Inflammatory macrophage treated with lipopolysaccharide for 4 hours (primary cell): ENCODE data around the gene ANKRD40.
A peak's percentile ranks its signal among the peaks of the same experiment; 100 is the strongest.
"Not testable (repeated sequence)": the region's sequence is repeated elsewhere in the genome, so short reads cannot be mapped to it uniquely, and the experiment has no call there.

Experiments used
- DNase-seq: peaks from one replicate; pipeline ENCODE4 v3.0.0-alpha.2; 2020

The ANKRD40 gene

GRCh38 chr17:50707289-50708049, at the start of gene ANKRD40:
ANKRD40 (minus strand) TSS chr17:50707914; CDS start chr17:50707654, 260 bp downstream.
- DNase-seq: peak; percentile 93

- no peak for DNase-seq
Observed at GRCh38 chr17:50754521-50754920, 46.8 kb upstream of the ANKRD40 start.

GRCh38 chr17:50749245-50749644, 41.5 kb upstream of the ANKRD40 start:
- no peak for DNase-seq

GRCh38 chr17:50745631-50746030, 37.9 kb upstream of the ANKRD40 start:
- no peak for DNase-seq

GRCh38 chr17:50739098-50739497, 31.4 kb upstream of the ANKRD40 start:
- peak; percentile 30 for DNase-seq

- DNase-seq: no peak
Observed at GRCh38 chr17:50737118-50737698, 29.5 kb upstream of the ANKRD40 start.

GRCh38 chr17:50735287-50735686, 27.6 kb upstream of the ANKRD40 start:
- DNase-seq: no peak

GRCh38 chr17:50731575-50732460, 24.1 kb upstream of the ANKRD40 start:
- no peak for DNase-seq

GRCh38 chr17:50728881-50729765, 21.4 kb upstream of the ANKRD40 start:
- no peak for DNase-seq

GRCh38 chr17:50728112-50728429, 20.4 kb upstream of the ANKRD40 start:
- DNase-seq: no peak

- DNase-seq: no peak
Observed at GRCh38 chr17:50725769-50726655, 18.3 kb upstream of the ANKRD40 start.

- DNase-seq: not testable (repeated sequence)
Observed at GRCh38 chr17:50724622-50725021, 16.9 kb upstream of the ANKRD40 start.

- DNase-seq: no peak
Observed at GRCh38 chr17:50722746-50723145, 15.0 kb upstream of the ANKRD40 start.

GRCh38 chr17:50721194-50722010, 13.7 kb upstream of the ANKRD40 start:
- DNase-seq: peak; percentile 66

- DNase-seq: no peak
Observed at GRCh38 chr17:50719924-50720794, 12.4 kb upstream of the ANKRD40 start.

GRCh38 chr17:50719144-50719923, 11.6 kb upstream of the ANKRD40 start, which contains the start of gene LUC7L3:
LUC7L3 (plus strand) TSS chr17:50719603; CDS start chr17:50719733, 130 bp downstream.
- peak; percentile 96 for DNase-seq

- no peak for DNase-seq
Observed at GRCh38 chr17:50715471-50715870, 7.8 kb upstream of the ANKRD40 start.

GRCh38 chr17:50712641-50713040, 4.9 kb upstream of the ANKRD40 start:
- no peak for DNase-seq

GRCh38 chr17:50710650-50711049, 2.9 kb upstream of the ANKRD40 start:
- no peak for DNase-seq
